GM15510 (cell line): ENCODE data around the gene PAX5.

Experiments
- POLR2A ChIP-seq: IDR thresholded peaks from 3 replicates; pipeline ENCODE4 v1.6.1; 2011; ENCODE audit warnings: borderline replicate concordance; ENCODE audit not compliant: insufficient read length; ENCODE audit errors: extremely low read depth

PAX5 gene

DNA sequence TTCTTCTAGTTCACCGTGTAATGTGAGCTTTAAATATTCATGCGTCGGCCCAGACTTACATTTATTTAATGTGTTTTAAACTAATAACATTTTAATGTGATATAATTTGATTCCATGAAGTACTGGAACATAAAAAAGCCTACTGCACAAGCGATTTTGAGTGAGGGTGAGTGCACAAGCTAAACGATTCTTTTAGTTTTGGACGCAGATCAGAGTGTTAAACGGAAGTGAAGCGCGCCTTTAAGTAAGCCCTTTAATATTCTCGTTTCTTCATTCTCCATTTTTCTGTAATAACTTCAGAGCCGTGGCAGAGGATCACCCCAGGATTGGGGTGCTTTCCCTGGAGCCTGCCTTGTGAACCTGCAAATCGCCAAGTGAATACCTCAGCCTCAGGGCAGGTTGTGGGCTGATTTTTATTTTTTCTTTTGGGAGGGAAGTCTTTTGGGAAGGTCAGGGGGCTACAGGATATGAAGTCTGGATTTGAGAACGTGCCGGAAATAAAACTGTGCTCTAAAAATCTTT, 4.9 kb upstream of the PAX5 start:
- no peak for TF ChIP-seq POLR2A

DNA sequence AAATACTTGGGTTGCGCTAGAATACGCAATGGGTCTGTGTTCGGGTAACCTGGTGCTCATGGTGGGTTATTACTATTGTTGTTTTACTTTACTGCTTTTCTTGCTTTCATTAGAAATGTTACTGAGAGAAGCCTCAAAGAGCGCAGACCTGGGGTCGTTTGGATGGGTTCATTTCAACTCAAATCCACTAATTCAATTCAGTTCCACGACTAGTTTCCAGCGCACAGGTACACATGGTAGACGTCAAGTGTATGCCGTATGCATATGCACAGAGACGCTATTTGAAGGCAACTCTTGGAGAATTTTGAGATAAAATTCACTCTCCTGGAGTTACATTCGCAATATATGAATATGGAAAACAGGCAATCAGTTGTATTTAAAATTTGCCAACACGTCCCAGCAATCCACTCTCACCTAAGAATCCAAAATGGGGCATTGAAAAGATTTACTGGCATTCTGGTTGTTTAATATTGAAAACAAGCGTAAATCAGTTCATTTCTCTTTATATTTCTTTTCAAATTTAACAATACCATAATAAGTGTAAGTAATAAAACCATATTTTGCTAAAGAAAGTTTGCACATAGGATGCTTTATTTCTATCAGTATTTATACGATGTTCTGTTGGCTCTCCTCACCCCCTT, 4.4 kb upstream of the PAX5 start:
- no peak for TF ChIP-seq POLR2A

DNA sequence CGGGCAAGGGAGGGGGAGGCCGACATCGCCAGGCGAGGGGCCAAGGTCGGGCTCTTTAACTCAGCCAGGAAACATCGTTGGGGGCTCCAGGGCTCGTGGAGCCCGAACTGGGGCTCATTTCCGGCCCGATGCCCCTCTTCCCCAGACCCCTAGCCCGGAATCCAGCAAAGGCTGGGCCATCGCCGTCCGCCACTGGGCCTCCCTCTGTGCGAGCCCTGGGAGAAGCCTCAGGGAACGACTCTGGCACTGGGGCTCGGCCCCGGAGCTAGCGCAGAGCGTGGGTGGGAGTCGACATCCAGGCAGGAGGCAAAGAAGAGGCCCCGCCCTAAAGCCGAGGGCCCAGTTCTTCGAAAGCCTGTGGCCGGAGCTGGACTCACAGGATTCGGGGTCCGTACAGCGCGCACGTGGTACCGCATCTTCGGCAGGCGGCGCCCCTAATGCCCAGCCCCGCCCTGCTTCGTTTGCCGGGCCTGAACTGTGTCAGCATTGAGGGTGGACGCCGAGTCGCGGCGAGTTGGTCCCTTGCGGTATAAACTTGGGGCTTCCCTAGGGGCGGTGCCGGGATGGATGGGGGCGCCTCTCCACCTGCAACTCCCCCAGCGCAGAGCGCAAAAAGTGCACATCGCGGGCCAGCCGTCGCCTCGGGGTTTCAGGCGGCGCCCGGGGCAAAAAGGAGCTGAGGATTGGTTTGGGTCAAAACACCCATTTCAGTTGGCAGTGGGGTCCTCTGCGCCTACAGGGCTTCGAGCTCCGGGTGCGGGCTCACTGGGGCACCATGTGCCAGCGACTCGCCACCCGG, 3.6 kb upstream of the PAX5 start:
- TF ChIP-seq POLR2A: peak; percentile 43

DNA sequence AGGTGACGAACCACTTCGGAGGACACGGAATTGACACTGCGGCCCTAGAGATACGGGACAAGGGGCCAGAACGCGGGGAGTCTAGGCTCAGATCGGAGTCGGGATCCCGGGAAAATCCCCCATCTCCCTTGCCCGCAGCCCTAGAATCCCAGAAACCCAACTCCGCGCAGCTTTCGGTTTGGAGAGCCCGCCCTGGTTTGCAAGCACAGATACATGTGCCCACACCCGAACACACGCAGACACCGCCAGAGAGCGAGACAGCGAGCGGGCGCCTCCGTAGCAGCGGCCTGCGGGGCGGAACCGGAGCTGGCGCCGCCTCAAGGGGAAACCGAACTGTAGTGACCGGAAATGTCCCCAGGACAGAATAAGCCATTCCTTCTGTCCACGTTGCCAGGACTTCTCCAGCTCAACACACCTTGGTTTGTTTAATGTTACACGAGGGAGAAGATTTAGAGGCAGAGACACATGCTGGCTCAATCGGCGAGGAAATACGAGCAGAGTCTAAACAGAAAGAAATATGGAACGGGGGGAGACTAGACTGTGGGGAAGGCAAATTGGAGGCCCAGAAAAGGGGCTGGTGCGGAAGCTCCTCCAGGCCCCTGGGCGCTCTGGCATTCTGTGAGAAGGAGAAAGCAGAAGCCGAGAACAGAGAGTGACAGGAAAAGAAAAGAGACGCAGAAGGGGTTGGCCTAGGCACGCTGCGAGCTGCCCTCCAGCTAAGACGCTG, 2.9 kb upstream of the PAX5 start:
- TF ChIP-seq POLR2A: peak; percentile 65

DNA sequence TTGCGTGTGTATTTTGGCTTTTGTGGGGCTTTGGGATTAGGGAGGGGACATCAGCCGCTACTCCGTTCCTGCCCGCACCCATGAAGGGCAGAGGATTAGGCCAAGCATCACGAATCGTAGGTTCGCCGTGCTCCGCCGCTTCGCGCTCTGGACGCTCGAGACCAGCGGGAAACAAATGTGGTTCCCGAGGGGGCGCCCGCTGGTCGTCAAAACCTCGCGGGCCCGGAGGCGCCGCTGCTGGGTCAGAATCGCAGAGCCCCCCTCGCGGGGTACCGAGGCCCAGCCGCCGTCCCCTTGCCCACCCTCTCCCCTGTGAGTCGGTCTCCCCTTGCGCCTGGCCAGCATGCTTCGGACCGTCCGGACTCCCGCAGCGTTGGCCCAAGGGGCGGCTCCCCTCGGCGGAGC, 2.3 kb upstream of the PAX5 start:
- TF ChIP-seq POLR2A: no peak

DNA sequence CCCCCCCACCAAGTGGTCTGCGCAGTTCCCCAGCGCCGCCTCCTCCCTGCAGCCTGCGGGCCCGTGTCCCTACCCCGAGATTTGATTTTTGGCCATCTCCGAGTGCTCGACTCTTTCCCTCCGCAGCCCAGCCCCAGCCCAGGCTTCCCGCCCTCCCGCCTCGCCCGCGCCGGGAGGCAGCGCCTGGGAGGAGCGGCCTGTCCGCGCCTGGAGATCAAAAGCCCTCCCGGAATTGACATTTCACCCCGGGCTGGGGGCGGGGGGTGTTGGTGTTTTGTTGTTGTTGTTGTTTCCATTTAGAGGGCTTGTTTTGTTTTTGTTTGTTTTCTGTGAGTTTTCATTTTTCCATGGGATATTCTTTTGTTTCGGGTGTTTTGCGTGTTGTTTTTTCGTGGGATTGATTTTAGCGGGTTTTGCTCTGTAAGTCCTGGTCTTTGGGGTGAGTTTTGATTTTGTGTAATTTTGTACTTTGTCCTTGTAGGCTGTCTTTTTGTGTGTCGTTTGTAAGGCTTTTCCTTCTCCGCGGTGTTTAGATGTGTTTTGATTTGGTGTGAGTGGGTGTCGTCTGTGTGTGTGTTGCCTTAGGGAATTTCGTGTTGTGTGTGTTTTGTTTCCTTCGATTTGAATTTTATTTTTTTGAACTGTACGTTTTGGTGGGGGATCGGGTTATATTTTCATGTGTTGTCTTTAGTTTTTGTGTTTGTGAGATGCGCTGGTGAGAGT, 1.7 kb upstream of the PAX5 start:
- peak; percentile 41 for TF ChIP-seq POLR2A

DNA sequence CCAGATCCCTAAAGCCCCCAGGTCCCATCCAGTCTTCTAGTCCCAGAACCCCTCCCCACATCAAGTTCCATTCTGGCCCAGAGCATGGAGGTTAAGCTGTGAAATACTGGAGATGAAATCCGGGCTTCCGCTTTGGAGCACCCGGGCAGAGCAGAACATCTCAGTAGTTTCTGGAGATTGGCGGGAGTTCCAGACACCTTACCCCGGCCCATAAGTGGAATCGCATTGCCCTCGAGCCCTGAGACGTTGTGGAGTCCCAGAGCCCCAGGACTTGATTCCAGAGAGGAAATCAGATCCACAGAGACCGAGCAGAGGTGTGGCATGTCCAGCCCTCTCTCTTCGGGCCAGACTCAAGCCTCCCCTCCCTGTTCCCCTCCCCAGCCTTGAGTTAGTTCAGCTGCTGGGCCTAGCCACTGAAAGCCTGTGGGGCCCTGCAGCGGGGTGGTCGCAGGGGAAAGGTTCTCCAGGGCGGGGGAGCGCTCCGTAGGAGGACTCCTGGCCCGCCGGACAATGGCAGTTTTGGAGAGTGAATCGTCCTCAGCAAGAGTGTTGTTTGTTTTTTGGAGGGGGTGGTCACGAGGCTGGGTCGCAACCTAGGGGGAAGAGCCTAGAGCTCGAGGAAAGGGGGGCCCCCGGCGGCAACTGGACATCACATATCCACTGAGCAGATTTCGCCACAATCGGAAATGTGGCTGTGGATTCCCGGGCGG, 1.0 kb upstream of the PAX5 start:
- no peak for TF ChIP-seq POLR2A

DNA sequence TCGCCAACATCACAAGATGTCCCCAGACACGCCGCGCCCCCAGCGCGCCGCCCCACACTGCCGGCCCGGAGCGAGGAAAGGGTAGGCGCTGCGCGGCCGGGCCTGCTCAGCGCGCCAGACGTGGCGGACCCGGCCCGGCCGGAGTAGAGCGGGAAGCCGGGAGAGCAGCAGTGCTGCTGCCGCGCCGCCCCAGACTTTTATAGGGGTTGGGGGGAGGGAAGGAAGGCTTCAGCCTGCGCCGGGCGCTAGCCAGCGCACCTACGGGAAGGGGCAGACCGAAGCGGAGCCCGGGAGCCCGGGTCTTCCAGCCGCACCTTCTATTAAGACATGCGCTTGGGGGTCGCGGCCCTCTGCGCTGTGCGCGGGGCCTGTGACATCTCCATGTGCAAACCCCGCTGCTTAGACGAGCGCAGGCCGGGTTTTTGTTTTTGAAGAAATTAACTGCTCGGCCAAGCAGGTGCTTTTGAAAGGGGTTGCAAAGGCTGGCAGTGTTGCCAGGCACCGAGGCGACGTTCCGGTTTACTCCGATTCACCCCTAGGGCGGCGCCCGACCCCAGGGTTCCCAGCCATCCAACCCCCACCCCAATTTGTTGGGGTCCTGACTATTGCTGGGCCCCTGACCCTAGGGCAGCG, 353 bp upstream of the PAX5 start:
- TF ChIP-seq POLR2A: peak; percentile 87

DNA sequence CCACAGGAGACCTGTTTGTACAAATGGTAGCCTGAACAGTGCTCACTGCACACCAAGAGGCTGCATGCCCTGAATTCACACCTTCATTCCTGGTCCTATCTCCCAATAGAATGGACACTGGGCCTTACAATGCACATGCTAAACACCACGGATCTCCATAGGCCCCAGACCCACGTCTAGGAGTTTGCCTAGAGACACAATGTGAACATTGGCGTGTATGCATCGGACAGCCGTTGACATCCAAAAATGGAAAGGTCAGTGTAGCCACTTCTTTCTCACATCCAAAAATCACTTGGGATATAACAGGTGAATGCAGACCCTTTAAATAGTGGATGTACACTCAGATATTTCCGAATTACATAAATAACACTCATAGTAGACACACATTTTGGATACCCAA, 927 bp downstream of the PAX5 start:
- no peak for TF ChIP-seq POLR2A

DNA sequence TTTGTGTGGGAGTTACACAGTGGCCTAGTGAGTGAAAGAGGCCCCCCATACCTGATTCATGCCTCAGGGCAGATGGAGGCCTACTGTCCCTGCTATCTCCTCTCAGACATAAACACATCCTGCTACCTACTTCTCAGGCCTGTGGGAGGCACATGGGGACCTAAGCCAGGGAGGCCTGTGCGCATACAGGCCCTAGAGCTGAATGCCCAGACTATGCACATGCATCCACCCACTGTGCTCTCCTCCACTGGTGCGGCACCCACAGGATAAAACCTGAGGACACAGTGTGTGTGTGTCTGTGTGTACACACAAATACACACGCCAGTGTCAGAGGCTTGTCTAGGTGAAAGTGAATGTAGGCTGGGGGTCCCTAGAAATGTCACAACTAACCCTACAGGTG, 1.4 kb downstream of the PAX5 start:
- TF ChIP-seq POLR2A: no peak

DNA sequence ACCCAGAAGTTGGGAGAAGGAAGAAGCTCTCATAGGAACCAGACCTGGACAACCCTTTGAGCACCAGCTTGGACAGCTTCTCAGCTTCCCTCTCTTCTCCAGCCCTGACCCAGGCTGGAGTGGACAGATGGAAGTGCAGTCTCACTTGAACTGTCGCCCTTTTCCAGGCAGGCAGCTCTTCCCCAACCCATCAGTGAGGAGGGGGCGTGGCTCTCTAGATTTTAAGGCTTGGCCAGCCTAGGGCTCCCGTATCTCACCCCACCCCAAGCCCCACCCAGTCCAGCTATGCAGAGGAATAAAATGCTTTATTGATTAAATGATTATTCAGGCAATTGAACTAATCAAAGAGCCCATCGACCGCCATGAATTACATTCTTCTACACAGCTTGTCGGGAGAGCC, 2.2 kb downstream of the PAX5 start:
- TF ChIP-seq POLR2A: no peak

DNA sequence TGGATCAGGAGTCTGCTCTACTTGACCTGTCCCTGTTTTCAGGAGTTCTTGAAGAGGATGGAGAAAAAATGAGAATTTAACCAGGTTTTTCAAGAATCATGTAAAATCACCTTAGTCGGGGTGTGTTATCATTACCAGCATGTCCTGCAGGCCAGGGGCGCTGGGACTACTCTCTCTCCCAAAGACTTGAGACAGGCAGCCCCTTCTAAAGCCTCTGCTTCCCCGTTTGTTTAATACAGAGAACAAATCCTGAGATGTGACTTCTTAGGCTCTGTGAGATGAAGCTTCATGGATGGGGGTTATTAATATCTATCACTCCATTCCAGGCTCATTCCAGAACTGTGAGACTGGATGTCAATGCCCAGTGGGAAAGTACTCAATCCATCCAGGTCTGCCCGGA, 3.0 kb downstream of the PAX5 start:
- TF ChIP-seq POLR2A: no peak

DNA sequence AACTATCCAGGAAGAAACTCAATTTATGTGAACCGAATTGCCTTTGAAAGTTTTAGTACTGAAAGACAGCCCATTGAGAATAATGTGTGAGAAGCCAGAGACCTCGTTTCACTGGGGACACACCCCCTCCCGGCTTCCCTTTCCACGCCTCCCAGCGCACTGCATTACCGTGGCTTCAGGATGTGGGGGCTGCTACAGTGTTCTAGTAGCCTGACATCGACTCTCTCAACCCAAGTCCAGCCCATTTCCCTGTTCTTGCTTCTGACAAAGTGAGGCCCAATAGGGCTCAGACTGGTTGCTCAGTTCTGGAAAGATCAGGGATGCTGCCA, 3.5 kb downstream of the PAX5 start:
- peak; percentile 28 for TF ChIP-seq POLR2A
